K562 treated with DMSO at 1 percent for 24 hours (cell line): ENCODE measurements around the gene OPN1MW3. TPM values are rescaled to one million over a fixed set of nuclear protein-coding genes. Genes with fewer than 3 reads are reported as not detected.

ENCODE experiments used
- total RNA-seq: library from RNA; unstranded; fragments of 300-600 nt; gene quantifications from 2 replicates; pipeline ENCODE4 v1.2.3, GENCODE V29; 2022; ENCODE audit warnings: low read depth; ENCODE audit not compliant: insufficient read depth

OPN1MW3 gene
- not detected in 2 replicates for total RNA-seq

DNA sequence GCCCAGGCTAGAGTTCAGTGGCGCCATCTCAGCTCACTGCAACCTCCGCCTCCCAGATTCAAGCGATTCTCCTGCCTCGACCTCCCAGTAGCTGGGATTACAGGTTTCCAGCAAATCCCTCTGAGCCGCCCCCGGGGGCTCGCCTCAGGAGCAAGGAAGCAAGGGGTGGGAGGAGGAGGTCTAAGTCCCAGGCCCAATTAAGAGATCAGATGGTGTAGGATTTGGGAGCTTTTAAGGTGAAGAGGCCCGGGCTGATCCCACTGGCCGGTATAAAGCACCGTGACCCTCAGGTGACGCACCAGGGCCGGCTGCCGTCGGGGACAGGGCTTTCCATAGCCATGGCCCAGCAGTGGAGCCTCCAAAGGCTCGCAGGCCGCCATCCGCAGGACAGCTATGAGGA lies at the start of gene OPN1MW3:
Gene OPN1MW3 (plus strand): TSS at position 301 of the 400 bp plus-strand sequence. CDS start 38 bp downstream, at position 339.

DNA sequence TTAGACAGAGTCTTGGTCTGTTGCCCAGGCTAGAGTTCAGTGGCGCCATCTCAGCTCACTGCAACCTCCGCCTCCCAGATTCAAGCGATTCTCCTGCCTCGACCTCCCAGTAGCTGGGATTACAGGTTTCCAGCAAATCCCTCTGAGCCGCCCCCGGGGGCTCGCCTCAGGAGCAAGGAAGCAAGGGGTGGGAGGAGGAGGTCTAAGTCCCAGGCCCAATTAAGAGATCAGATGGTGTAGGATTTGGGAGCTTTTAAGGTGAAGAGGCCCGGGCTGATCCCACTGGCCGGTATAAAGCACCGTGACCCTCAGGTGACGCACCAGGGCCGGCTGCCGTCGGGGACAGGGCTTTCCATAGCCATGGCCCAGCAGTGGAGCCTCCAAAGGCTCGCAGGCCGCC lies 37.9 kb upstream of the OPN1MW3 start, which contains the start of gene OPN1MW2:
Gene OPN1MW2 (plus strand): TSS at position 301 of the 400 bp plus-strand sequence. CDS start 60 bp downstream, at position 361.

DNA sequence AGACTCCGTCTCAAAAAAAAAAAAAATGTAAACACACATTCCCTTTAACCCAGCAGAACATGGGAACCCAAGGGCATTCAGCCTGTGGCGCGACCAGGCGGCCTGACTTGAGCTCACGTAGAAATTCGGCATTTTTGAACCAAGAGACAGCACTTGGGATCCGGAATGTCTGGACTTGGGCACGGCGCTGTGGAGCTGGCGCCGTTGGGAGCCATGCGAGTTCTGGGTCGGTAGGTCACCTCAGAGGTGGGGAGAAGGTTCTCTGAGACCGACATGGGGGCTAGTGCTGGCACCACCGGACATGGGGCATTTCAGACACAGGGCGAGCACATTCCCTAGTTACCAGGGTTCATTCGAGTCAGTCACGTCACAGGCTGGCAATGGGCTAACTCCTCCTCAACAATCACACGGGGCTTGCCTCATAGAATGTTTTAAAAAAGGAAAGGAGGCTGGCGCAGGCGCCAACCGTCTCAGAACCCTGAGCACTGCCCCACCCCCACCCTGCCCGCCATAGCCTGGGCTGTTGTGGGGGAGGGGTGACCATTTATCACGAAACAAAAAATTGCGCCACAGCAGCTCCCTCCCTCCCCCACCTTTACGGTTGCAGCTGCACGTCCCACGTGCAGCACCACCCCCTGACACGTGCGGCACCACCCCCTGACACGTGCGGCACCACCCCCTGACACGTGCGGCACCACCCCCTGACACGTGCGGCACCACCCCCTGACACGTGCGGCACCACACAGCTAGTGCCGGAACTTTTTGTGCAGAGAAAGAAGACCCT lies 37.6 kb downstream of the OPN1MW3 start, which contains the start of gene TEX28:
Gene TEX28 (minus strand): TSS at position 334 of the 784 bp plus-strand sequence. CDS start 3,007 bp downstream, outside the sequence.

DNA sequence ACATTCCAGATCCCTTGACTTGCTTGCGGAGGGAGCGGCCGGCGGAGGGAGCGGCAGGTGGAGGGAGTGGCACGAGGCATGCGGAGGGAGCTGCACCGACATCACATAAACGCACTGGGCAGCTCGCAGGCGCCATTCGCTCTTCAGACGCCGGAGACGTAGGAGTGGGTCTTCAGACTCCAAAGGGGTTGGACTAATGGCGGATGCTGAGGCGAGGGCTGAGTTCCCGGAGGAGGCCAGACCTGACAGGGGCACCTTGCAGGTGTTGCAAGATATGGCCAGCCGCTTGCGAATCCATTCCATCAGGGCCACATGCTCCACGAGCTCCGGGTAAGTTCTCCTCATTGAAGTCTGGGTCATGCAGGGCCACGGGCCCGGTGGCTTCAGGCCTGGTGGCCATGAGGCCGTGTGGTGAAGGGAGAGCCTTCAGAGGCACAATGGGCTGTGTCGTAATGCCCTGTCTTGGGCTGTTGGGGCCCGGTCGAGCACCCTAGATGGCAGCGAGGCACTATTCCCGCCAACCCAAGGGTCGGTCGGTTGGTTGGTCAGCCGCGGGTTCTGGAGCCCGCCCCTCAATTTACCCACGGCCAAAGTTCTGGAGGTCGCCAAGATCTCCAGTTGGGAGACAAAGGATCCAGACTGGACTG lies 38.4 kb downstream of the OPN1MW3 start, which contains the start of gene TKTL1:
Gene TKTL1 (plus strand): TSS at position 132 of the 647 bp plus-strand sequence. CDS start 65 bp downstream, at position 197.

Other genes with a start within 250 kb of the OPN1MW3 start
- gene IRAK1, start 237.7 kb upstream of the OPN1MW3 start, total RNA-seq: 180 and 181 TPM in 2 replicates
- gene MECP2, start 159.9 kb upstream of the OPN1MW3 start, total RNA-seq: 38.4 and 41.9 TPM in 2 replicates
- gene OPN1LW, start 113.3 kb upstream of the OPN1MW3 start, total RNA-seq: not detected in 2 replicates
- not detected in 2 replicates for gene OPN1MW, start 75.0 kb upstream of the OPN1MW3 start, total RNA-seq
- not detected in 2 replicates for gene OPN1MW2, start 37.8 kb upstream of the OPN1MW3 start, total RNA-seq
- gene TEX28, start 37.5 kb downstream of the OPN1MW3 start, total RNA-seq: not detected in 2 replicates
- gene TKTL1, start 38.2 kb downstream of the OPN1MW3 start, total RNA-seq: 2.7 and 2.9 TPM in 2 replicates
- gene FLNA, start 117.1 kb downstream of the OPN1MW3 start, total RNA-seq: 439 and 455 TPM in 2 replicates
- 91.3 and 103 TPM in 2 replicates for gene EMD, start 121.7 kb downstream of the OPN1MW3 start, total RNA-seq
- gene RPL10, start 140.8 kb downstream of the OPN1MW3 start, total RNA-seq: 11,901 and 12,258 TPM in 2 replicates
- 33.9 and 36.1 TPM in 2 replicates for gene DNASE1L1, start 151.7 kb downstream of the OPN1MW3 start, total RNA-seq
- gene TAFAZZIN, start 154.0 kb downstream of the OPN1MW3 start, total RNA-seq: 50.3 and 60.2 TPM in 2 replicates
- 233 TPM in 2 replicates for gene ATP6AP1, start 171.1 kb downstream of the OPN1MW3 start, total RNA-seq
- gene GDI1, start 179.6 kb downstream of the OPN1MW3 start, total RNA-seq: 124 and 126 TPM in 2 replicates
- 212 and 228 TPM in 2 replicates for gene FAM50A, start 186.6 kb downstream of the OPN1MW3 start, total RNA-seq
- gene PLXNA3, start 200.7 kb downstream of the OPN1MW3 start, total RNA-seq: 9.9 and 11.4 TPM in 2 replicates
- gene LAGE3, start 221.7 kb downstream of the OPN1MW3 start, total RNA-seq: 276 and 296 TPM in 2 replicates
- 85.5 and 100 TPM in 2 replicates for gene UBL4A, start 229.0 kb downstream of the OPN1MW3 start, total RNA-seq
- 53.6 and 59.5 TPM in 2 replicates for gene SLC10A3, start 233.0 kb downstream of the OPN1MW3 start, total RNA-seq